SK-N-SH (cell line): ENCODE results near the gene ATF5.

Source experiments
- PBX3 ChIP-seq: IDR thresholded peaks from 2 replicates; pipeline ENCODE4; 2012
- POLR2AphosphoS5 ChIP-seq: IDR thresholded peaks from 2 replicates; pipeline ENCODE4 v1.6.1; 2012; ENCODE audit warnings: low read depth, low read length

DNA sequence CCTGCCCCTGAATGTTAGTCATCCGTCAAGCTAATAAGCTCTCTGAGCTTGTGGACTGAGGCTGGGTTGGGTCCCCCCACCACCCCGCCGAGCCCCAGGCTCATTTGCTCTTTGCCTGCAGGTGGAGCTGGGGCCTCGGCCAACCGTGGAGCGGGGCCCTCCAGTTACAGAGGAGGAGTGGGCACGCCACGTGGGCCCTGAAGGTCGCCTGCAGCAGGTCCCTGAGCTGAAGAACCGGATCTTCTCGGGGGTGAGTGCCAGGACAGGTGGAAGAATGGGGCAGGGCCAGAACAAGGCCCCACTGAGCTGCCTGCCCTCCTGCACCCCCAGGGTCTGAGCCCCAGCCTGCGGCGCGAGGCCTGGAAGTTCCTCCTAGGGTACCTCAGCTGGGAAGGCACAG, 46.4 kb upstream of the ATF5 start:
- TF ChIP-seq PBX3 (no peak), POLR2AphosphoS5 (no peak)
